Caki2 (cell line): ENCODE data around the gene CCZ1B. TPM values are rescaled to one million over a fixed set of nuclear protein-coding genes. Genes with fewer than 3 reads are reported as not detected.
"Not testable (repeated sequence)": the region's sequence is repeated elsewhere in the genome, so short reads cannot be mapped to it uniquely, and the experiment has no call there.

Experiments used
- DNase-seq: peaks from one replicate; pipeline ENCODE4 v3.0.0-alpha.2; 2015; ENCODE audit warnings: low read depth
- in situ Hi-C: cut with HindIII; loops from 2 replicates; pipeline ENCODE4 v1.10.0; 2016; ENCODE audit warnings: low sequenced_read_pairs, low pct_unique_long_range_greater_than_20kb, mixed read lengths
- total RNA-seq: library from RNA; depleted of rRNA; stranded (reverse); fragments of >200 nt; shearing (Covaris generic); gene quantifications from 2 replicates; pipeline ENCODE4 v1.2.3, GENCODE V29; 2014; ENCODE audit warnings: low replicate concordance; rRNA removed

CCZ1B gene
- total RNA-seq, 1 experiment from 2014 or later = 86.9 TPM

DNA sequence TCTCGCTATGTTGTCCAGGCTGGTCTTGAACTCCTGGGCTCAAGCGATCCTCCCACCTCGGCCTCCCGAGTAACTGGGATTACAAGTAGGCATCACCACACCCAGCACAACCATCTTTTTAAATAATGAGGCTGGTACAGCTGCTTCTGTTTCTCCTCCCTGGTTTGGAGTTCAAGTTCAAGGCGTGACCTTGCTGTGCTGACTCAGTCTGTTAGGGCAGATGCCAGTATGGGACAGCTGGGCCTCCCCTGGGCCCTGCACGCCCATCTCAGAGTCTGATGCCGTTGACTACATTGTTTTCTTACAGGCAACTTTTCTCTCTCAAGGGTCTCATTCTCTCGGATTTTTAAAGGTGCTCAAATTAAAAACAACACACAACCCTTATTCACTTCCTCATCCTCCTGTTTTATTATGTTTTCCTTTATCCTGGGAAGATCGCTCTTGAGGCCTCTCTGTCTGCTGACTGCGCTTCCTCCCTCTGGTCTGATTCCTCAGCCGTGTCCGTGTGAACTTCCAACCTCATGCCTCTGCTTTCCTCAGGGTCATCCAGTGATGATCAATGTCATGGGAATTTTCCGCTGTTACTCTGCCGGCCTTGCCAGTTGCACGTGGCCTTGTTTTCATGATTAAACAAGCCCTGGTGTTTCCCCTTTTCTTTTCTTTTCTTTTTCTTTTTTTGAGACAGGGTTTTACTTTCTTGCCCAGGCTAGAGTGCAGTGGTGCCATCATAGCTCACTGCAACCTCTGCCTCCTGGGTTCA lies 33.8 kb downstream of the CCZ1B start:
- DNase-seq = peak; percentile 79
- in situ Hi-C loops = not testable (repeated sequence)

DNA sequence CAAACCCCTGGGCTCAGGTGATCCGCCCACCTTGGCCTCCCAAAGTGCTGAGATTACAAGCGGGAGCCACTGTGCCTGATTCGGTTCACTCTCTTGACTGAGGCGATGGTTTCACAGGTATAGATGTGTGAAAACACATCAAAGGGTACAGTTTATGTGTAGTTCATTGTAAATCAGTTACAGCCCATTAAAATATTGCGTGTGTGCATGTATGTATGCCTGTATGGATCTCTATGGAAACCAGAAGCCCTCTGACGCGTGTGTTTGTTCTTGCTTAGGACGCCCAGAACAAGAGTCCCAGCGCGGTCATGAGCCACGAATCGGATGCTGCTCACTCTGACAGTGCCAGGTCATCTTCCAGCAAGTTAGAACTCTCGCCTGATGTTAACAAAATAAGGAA lies 36.7 kb downstream of the CCZ1B start:
- in situ Hi-C loops, DNase-seq: not testable (repeated sequence)

DNA sequence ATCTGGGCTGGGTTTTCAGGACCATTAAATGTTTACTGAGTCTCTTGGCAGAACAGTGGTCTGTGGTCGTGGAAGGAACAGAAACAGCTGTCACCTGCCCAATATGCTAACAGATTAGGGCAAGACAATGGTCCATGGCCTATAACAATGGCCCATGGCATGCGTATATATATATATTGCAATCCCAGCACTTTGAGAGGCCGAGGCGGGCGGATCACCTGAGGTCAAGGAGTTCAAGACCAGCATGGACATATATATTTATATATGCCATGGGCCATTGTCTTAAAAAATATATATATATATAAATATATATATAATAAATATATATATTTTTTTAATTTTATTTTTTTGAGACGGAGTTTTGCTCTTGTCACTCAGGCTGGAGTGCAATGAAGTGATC lies 44.5 kb downstream of the CCZ1B start:
- DNase-seq, in situ Hi-C loops: not testable (repeated sequence)

DNA sequence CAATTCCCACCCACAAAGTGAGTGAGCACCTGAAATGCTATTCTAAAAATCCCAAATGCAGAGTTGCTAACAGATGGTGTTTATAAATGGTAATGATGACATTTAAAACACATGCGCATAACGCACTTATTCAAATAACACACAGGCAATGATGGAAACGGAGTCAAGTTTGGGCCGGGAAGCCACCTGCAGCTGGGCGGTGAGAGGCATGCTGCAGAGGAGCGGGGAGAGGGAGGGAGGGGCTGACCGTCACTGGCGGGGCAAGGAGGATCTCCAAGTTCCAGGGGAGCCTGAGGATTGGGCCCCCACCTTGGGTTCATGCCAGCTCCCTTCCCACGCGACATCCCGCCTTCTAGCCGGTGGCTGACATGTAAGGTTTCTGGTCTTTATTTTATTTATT lies 64.9 kb downstream of the CCZ1B start:
- in situ Hi-C loops, DNase-seq: not testable (repeated sequence)

DNA sequence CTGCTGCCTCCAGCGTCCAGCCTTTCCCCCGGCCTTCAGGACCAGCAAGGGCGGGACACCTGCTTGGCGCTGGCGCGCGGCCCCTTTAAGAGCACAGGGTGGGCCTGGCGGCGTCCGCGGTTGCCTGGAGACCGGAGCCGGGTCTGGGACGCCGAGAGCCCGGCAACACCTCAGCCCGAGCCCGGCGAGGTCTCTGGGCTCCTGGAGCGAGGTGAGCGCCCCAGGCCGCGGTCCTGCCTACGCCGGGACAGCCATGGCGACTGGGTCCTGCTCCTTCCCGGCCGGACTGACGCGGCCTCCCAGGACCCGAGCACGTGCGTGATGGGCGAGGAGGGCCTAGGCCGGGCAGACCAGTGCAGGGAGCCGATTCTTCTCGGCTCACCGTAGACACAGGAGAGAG lies 72.1 kb downstream of the CCZ1B start, which contains the start of gene RSPH10B2:
RSPH10B2 (plus strand) TSS at position 140 of the 400 bp plus-strand sequence. CDS start 3,575 bp downstream, outside the sequence.
- in situ Hi-C loops, DNase-seq: not testable (repeated sequence)

DNA sequence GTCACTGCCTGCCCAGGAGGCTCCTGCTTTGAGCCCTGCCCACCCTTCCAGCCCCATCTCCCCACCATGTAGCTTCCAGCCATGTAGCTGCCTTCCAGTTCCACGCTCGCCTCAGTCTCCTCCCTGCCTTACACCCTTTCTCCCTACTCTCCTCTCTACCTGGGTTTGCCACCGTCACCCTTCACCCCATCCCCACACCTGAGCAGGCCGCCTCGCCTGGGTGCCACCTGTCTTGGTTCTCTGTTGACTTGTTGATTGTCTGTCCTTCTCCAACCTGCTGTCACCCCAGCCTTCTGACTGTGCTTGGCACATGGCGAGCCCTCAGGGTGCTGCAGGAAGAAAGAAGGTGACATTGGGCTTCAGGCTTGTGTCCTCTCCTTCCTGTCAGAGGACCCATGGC lies 75.9 kb downstream of the CCZ1B start:
- DNase-seq, in situ Hi-C loops: not testable (repeated sequence)

DNA sequence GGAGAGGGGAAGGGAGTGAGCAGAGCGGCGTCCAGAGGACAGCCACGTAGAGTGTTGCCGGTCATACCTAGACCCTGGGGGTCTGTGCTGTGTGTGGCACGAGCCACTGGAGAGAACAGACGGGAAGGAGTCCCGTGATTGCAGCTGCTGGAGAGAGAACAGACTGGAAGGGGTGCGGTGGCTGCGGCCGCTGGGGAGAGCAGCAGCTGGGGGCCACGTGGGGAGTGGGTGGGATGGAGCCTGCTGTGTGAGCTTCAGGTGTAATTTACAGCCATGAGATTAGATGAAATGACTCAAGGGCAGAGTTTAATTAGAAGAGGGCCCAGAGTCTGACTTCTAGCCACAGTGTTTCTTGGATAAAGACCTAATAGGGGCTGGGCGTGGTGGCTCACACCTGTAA lies 76.7 kb downstream of the CCZ1B start:
- in situ Hi-C loops, DNase-seq: not testable (repeated sequence)

Other genes with a start within 250 kb of the CCZ1B start
- gene ZDHHC4, start 248.8 kb downstream of the CCZ1B start, total RNA-seq = 103 and 129 TPM in 2 replicates
- 11.3 and 19.7 TPM in 2 replicates for gene INTS15, start 236.3 kb downstream of the CCZ1B start, total RNA-seq
- gene ZNF853, start 210.7 kb downstream of the CCZ1B start, total RNA-seq = not detected in 2 replicates
- 12.8 and 21.2 TPM in 2 replicates for gene ZNF316, start 189.0 kb downstream of the CCZ1B start, total RNA-seq
- gene ZNF12, start 119.3 kb downstream of the CCZ1B start, total RNA-seq = 7.2 and 8.9 TPM in 2 replicates
- gene RSPH10B2, start 72.2 kb downstream of the CCZ1B start, total RNA-seq = 0.10 and 0.14 TPM in 2 replicates